ENCODE measurements around the gene IFI27L1. TPM values are rescaled to one million over a fixed set of nuclear protein-coding genes. Genes with fewer than 3 reads are reported as not detected.

IFI27L1 gene
- total and polyA plus RNA-seq, 3 donors from 2014 or later, result 174 to 219 (median 209) TPM

GRCh38 chr14:94051115-94051514, 30.0 kb upstream of the IFI27L1 start:
- peaks cover 12% of the 10 kb centered on the region for H3K4me1 ChIP-seq
- no peaks in the 10 kb centered on the region for H3K36me3 ChIP-seq (ENCODE audit: low read depth, missing control alignments)
- peak; percentile 84 for DNase-seq
- TF ChIP-seq POLR2A (IDR thresholded peaks at IDR 0.05) (no peak), CTCF (IDR thresholded peaks at IDR 0.05) (peak; percentile 22 to 44 (median 43))
- 37 to 51% methylated on average over 9 of the region's 9 CpGs for WGBS, 2 donors
- no peaks in the 10 kb centered on the region for H3K27me3 ChIP-seq
- H3K4me3 ChIP-seq, result no peak overlapping the region
- H3K9me3 ChIP-seq, result no peaks in the 10 kb centered on the region
- H3K27ac ChIP-seq, result peak overlapping the region; percentile 19 to 48
- intact Hi-C loops (cut with DNase I; ENCODE audit: low total_unique reads), result no loop called here

- no peaks in the 10 kb centered on the region for H3K9me3 ChIP-seq
- peak; percentile 13 for DNase-seq
- no peaks in the 10 kb centered on the region for H3K36me3 ChIP-seq (ENCODE audit: low read depth, missing control alignments)
- no peak overlapping the region for H3K4me3 ChIP-seq
- H3K4me1 ChIP-seq, result peaks cover 18% of the 10 kb centered on the region
- TF ChIP-seq CTCF (IDR thresholded peaks at IDR 0.05), result no peak
- TF ChIP-seq POLR2A (IDR thresholded peaks at IDR 0.05), result no peak
- H3K27ac ChIP-seq, result peak overlapping the region; percentile 19 to 48
- H3K27me3 ChIP-seq, result no peaks in the 10 kb centered on the region
- intact Hi-C loops (cut with DNase I; ENCODE audit: low total_unique reads), result no loop called here
- WGBS, 2 donors, result 66 to 87% methylated on average over 3 of the region's 3 CpGs
Measured at GRCh38 chr14:94051779-94052178, 29.3 kb upstream of the IFI27L1 start.

GRCh38 chr14:94052199-94052598, 28.9 kb upstream of the IFI27L1 start:
- peaks cover 22% of the 10 kb centered on the region for H3K4me1 ChIP-seq

GRCh38 chr14:94052662-94053061, 28.4 kb upstream of the IFI27L1 start:
- DNase-seq, result peak; percentile 12
- Histone ChIP-seq H3K36me3 (ENCODE audit: low read depth, missing control alignments) (no peaks in the 10 kb centered on the region), H3K27me3 (no peaks in the 10 kb centered on the region), H3K4me3 (no peak overlapping the region), H3K4me1 (peaks cover 27% of the 10 kb centered on the region), H3K27ac (no peak overlapping the region), H3K9me3 (no peaks in the 10 kb centered on the region)
- intact Hi-C loops (cut with DNase I; ENCODE audit: low total_unique reads), result no loop called here
- WGBS, 2 donors, result 90 to 96% methylated on average over 4 of the region's 4 CpGs
- no peak for TF ChIP-seq POLR2A (IDR thresholded peaks at IDR 0.05)
- TF ChIP-seq CTCF (IDR thresholded peaks at IDR 0.05), result no peak

More at GRCh38 chr14:94052199-94052598, 28.9 kb upstream of the IFI27L1 start:
- intact Hi-C loops (cut with DNase I; ENCODE audit: low total_unique reads), result no loop called here
- Histone ChIP-seq H3K27me3 (no peaks in the 10 kb centered on the region), H3K9me3 (no peaks in the 10 kb centered on the region), H3K27ac (peak overlapping the region in 1 of 2 donors; percentile 19), H3K4me3 (no peak overlapping the region), H3K36me3 (ENCODE audit: low read depth, missing control alignments) (no peaks in the 10 kb centered on the region)
- TF ChIP-seq CTCF (IDR thresholded peaks at IDR 0.05) (no peak), POLR2A (IDR thresholded peaks at IDR 0.05) (no peak)
- DNase-seq, result no peak
- 91 to 95% methylated on average over 1 of the region's 1 CpG for WGBS, 2 donors

- WGBS, 2 donors, result 100% methylated on average over 1 of the region's 1 CpG
Measured at GRCh38 chr14:94054401-94054800, 26.7 kb upstream of the IFI27L1 start.

More at GRCh38 chr14:94054401-94054800, 26.7 kb upstream of the IFI27L1 start:
- peaks cover 40% of the 10 kb centered on the region for H3K4me1 ChIP-seq
- no peaks in the 10 kb centered on the region for H3K36me3 ChIP-seq (ENCODE audit: low read depth, missing control alignments)
- intact Hi-C loops (cut with DNase I; ENCODE audit: low total_unique reads), result no loop called here
- H3K27me3 ChIP-seq, result no peaks in the 10 kb centered on the region
- TF ChIP-seq POLR2A (IDR thresholded peaks at IDR 0.05) (no peak), CTCF (IDR thresholded peaks at IDR 0.05) (no peak)
- H3K27ac ChIP-seq, result no peak overlapping the region
- DNase-seq, result peak; percentile 7
- no peaks in the 10 kb centered on the region for H3K9me3 ChIP-seq
- H3K4me3 ChIP-seq, result no peak overlapping the region
